Panc1 (cell line): ENCODE results near the gene IL11.

ENCODE experiments used
- CTCF ChIP-seq: fragments of 450-650 bp; IDR thresholded peaks from 2 replicates; pipeline ENCODE4 v1.5.1; 2017; ENCODE audit warnings: mild to moderate bottlenecking
- POLR2AphosphoS5 ChIP-seq: IDR thresholded peaks from 2 replicates; pipeline ENCODE4 v1.6.1; 2012; ENCODE audit warnings: mild to moderate bottlenecking, low read depth, low read length, moderate library complexity

DNA sequence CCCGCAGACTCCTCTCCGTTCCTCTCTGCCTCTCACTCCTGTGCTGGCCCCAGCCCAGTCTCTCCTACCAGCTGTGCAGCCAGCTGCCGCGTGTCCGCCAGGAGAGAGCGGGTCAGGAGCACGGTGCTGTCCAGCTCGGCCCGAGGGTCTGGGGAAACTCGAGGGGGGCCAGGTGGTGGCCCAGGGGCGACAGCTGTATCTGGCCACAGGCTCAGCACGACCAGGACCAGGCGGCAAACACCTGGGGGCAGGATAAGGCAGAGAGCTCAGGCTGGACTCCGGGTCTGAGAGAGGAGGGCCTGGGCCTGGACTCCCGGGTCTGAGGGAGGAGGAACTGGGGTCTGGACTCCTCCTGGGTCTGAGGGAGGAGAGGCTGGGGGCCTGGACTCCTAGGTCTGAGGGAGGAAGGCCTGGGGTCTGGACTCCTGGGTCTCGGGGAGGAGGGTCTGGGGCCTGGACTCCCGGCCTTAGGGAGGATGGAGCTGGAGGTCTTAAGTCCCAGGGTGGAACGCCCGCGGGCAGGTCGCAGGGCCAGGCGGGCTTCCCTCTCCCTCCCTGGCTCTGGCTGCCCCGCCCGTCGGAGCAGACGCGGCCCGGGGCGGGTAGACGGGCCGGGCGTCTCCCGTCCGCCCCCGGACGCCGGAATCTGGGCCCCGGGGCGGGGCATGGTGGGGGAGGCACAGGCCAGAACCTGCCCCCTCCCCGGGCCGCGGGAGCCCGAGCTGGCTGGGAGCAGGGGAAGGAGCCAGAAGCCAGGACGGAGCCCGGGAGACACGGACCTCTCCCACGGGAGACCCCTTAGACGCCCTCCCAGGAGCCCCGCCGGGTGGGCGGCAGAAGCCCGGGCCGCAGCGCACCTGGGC lies 1.3 kb downstream of the IL11 start:
- TF ChIP-seq POLR2AphosphoS5 (no peak), CTCF (no peak)
